C4-2B (cell line): ENCODE results near the gene ZNF391.
"Not testable (repeated sequence)": the region's sequence is repeated elsewhere in the genome, so short reads cannot be mapped to it uniquely, and the experiment has no call there.

Source experiments
- H3K27ac ChIP-seq: fragments of 450-650 bp; 2 replicates; pipeline ENCODE4 v1.5.1; 2017
- CTCF ChIP-seq: fragments of 450-650 bp; conservative IDR thresholded peaks from 2 replicates; pipeline ENCODE4 v1.5.1; 2017; ENCODE audit warnings: mild to moderate bottlenecking
- ZFX ChIP-seq: fragments of 450-650 bp; IDR thresholded peaks from 2 replicates; pipeline ENCODE4 v1.6.1; 2017

ZNF391 gene

GRCh38 chr6:27375613-27376079 is 12.9 kb upstream of the ZNF391 start:
- TF ChIP-seq ZFX (no peak), CTCF (peak; percentile 23; the same call in 1 of the 2 replicates)
- H3K27ac ChIP-seq: no peak overlapping the region

DNA sequence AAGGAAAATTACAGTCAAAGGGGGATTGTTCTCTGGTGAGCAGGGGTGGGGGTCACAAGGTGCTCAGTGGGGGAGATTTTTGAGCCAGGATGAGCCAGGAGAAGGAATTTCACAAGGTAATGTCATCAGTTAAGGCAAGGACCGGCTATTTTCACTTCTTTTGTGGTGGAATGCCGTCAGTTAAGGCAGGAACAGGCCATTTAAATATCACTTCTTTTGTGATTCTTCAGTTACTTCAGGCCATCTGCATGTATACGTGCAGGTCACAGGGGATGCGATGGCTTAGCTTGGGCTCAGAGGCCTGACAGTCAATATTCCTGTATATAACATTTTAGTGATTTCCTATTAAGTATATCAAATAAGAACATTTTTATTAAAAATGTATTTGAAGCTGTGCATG is 10.2 kb upstream of the ZNF391 start:
- not testable (repeated sequence) for H3K27ac ChIP-seq

DNA sequence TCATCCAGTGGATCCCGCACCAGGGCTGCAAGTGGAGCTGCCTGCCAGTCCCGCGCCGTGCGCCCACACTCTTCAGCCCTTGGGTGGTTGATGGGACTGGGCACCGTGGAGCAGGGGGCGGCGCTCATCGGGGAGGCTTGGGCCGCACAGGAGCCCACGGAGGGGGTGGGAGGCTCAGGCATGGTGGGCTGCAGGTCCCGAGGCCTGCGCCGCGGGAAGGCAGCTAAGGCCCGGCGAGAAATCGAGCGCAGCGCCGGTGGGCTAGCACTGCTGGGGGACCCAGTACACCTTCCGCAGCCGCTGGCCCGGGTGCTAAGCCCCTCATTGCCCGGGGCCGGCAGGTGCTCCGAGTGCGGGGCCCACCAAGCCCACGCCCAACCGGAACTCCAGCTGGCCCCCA is 7.6 kb upstream of the ZNF391 start:
- H3K27ac ChIP-seq: not testable (repeated sequence)

DNA sequence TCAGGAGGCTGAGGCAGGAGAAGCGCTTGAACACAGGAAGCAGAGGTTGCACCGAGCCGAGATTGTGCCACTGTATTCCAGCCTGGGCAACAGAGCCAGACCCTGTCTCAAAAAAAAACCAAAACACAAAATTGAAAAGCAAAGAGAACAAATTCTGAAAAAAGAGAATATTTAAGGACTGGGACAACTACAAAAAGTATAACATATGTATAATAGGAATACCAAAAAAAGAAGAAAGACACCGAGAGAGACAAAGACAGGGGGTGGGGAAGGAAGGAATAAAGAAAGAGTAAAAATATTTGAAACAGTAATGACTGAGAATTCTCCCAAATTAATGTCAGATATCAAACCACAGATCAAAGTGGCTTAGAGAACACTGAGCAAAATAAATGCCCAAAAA is 5.5 kb upstream of the ZNF391 start:
- no peak overlapping the region for H3K27ac ChIP-seq
- TF ChIP-seq CTCF (no peak), ZFX (no peak)

DNA sequence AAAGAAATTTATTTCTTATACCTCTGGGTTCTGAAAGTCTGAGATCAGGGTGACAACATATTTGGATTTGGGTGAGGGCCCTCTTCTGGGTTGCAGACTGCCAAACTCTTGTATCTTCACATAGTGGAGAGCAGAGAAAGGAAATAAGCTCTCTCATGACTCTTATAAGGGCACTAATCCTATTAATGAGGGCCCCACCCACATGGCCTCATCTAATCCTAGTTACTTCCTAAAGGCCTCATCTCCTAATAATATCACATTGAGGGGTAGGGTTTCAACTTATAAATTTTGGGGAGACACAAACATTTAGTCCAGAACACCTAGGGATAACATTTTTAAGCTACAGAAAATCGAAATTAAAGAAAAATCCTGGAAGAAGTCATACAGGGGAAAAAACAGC is 5.1 kb upstream of the ZNF391 start:
- TF ChIP-seq ZFX (no peak), CTCF (no peak)
- H3K27ac ChIP-seq: no peak overlapping the region

GRCh38 chr6:27392623-27393022 is 4.1 kb downstream of the ZNF391 start:
- TF ChIP-seq CTCF (no peak), ZFX (no peak)
- no peak overlapping the region for H3K27ac ChIP-seq

DNA sequence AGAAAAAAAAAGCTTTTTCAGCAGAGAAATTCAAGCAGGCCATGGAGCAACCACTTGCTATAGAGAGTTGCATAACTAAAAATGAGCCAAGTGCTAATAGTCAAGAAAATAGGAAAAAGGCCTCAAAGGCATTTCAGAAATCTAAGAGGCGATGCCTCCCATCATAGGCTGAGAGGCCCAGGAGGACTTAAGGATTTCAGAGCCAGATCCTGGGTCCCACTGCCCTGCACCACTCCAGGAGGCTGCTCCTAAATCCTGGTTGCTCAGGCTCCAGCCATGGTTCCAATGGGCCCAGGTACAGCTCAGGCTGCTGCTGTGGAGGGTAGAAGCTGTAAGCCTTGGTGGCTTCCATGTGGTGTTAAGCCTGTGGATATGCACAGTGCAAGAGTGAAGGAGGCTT is 5.5 kb downstream of the ZNF391 start:
- TF ChIP-seq ZFX (no peak), CTCF (no peak)
- H3K27ac ChIP-seq: no peak overlapping the region

DNA sequence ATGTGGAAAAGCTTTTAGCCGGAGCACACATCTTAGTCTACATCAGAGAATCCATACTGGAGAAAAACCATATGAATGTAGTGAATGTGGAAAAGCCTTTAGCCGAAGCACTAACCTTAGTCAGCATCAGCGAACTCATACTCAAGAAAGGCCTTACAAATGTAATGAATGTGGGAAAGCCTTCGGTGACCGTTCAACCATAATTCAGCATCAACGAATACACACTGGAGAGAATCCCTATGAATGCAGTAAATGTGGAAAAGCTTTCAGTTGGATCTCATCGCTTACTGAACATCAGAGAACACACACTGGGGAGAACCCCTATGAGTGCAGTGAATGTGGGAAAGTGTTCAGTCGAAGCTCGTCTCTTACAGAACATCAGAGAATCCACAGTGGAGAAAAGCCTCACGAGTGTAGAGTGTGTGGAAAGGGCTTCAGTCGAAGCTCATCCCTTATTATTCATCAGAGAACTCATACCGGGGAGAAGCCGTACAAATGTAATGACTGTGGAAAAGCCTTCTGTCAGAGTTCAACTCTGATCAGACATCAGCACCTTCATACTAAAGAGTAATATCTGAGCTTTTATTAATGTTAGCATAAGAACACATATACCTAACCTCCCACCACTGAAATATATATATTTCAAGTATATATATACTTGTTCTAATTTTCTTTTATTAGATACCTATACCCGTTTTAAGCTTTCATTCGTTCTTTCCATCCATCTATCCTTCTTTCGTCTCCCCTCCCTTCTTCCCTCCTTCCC is 12.5 kb downstream of the ZNF391 start:
- no peak overlapping the region for H3K27ac ChIP-seq
- TF ChIP-seq ZFX (no peak), CTCF (no peak)
